Gastrocnemius medialis (tissue), 4 donors: ENCODE measurements around the gene CROCC.
"Not testable (repeated sequence)": the region's sequence is repeated elsewhere in the genome, so short reads cannot be mapped to it uniquely, and the experiment has no call there.

Experiments used
- CTCF ChIP-seq, 5 experiments: fragments of 450-650 bp in 3 of 5; fragments of 200-600 bp in 2 of 5; sonication (generic) in 2 of 5; IDR thresholded peaks in 4 of 5; conservative IDR thresholded peaks in 1 of 5; 1 replicate in 4 of 5; 2 replicates in 1 of 5; pipeline ENCODE4 v1.5.1; 2016 to 2019; ENCODE audit warnings: antibody characterized with exemption in 5 of 5, mild to moderate bottlenecking in 3 of 5, moderate library complexity in 3 of 5
- POLR2A ChIP-seq, 2 donors: fragments of 450-650 bp; IDR thresholded peaks; one replicate each; pipeline ENCODE4 v1.6.1; 2017; ENCODE audit warnings: antibody characterized with exemption in 2 of 2, mild to moderate bottlenecking in 2 of 2, moderate library complexity in 2 of 2

- not testable (repeated sequence) for TF ChIP-seq CTCF (IDR thresholded peaks at IDR 0.05 in 4 of 5, conservative IDR thresholded peaks at IDR 0.05 in 1 of 5); POLR2A (IDR thresholded peaks at IDR 0.05)
Measured at GRCh38 chr1:16914928-16915626, 6.7 kb upstream of the CROCC start.
